Activated naive CD8-positive, alpha-beta T cell treated with anti-CD3 and anti-CD28 coated beads for 36 hours (primary cell): ENCODE results near the gene SRL. TPM values are rescaled to one million over a fixed set of nuclear protein-coding genes. Genes with fewer than 3 reads are reported as not detected.
A peak's percentile ranks its signal among the peaks of the same experiment; 100 is the strongest.

Experiments
- DNase-seq: peaks from one replicate; pipeline ENCODE4 v3.0.0; 2021
- H3K27ac Mint-ChIP-seq: one replicate; pipeline ENCODE4 v1.8.0; 2022; ENCODE audit warnings: mild to moderate bottlenecking, moderate library complexity, mixed read lengths
- H3K27me3 Mint-ChIP-seq: one replicate; pipeline ENCODE4 v1.8.0; 2022; ENCODE audit warnings: mild to moderate bottlenecking, mixed read lengths
- H3K36me3 Mint-ChIP-seq: one replicate; pipeline ENCODE4 v1.8.0; 2021; ENCODE audit warnings: mild to moderate bottlenecking, mixed read lengths
- H3K4me1 Mint-ChIP-seq: one replicate; pipeline ENCODE4 v1.8.0; 2021; ENCODE audit warnings: mixed read lengths
- H3K4me3 Mint-ChIP-seq: one replicate; pipeline ENCODE4 v1.8.0; 2022; ENCODE audit warnings: mild to moderate bottlenecking, moderate library complexity, mixed read lengths
- H3K9me3 Mint-ChIP-seq: one replicate; pipeline ENCODE4 v1.8.0; 2022; ENCODE audit warnings: mixed read lengths
- total RNA-seq, 2 experiments: library from RNA; stranded (reverse); gene quantifications; one replicate each; pipeline ENCODE4 v1.2.3, GENCODE V29; 2021

SRL gene
- total RNA-seq, 2 experiments from 2014 or later = not detected

DNA sequence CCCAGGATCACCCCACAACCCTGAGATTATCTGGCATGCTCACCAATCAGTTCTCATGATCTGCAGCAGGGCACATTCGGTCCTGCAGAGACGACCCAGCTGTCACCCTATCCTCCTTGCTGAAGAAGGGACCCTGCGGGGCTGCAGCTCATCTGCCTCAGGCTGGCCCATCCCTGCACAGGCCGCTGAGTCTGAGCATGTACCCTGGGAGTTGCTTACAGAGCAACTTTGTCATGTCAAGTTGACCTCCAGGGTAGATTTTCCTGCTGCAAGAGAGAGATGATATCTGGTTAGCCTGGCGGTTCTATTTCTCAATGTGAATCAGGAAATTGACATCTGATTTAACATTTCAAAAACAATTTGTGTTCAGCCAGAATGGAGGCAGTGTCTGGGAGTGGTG lies 89.6 kb downstream of the SRL start:
- Mint-ChIP-seq H3K36me3 (no peaks in the 10 kb centered on the region), H3K4me3 (no peak overlapping the region), H3K27ac (no peak overlapping the region), H3K9me3 (no peaks in the 10 kb centered on the region), H3K27me3 (no peaks in the 10 kb centered on the region), H3K4me1 (no peaks in the 10 kb centered on the region)
- no peak for DNase-seq

DNA sequence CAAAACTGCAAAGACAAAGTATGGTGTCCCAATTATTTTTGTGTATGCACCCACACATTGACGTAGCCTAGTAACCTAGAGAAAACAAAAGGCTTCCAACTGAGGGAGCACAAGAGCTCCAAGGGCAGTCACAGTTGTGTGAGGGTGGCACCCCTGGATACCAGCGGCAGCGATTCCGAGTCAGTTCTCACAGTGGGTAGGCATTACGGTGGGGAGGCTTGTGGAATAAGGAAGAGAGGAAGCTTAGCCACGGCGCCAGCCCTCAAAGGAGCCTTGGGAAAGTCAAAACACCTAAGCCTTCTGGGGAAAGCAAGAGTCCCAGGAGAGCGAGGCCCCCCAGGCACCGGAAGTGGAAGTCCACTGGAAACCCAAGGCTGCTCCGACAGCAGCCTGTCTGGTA lies 94.6 kb downstream of the SRL start:
- Mint-ChIP-seq H3K9me3 (no peaks in the 10 kb centered on the region), H3K27me3 (no peaks in the 10 kb centered on the region), H3K4me3 (no peak overlapping the region), H3K36me3 (no peaks in the 10 kb centered on the region), H3K4me1 (peaks cover 2% of the 10 kb centered on the region), H3K27ac (no peak overlapping the region)
- no peak for DNase-seq

DNA sequence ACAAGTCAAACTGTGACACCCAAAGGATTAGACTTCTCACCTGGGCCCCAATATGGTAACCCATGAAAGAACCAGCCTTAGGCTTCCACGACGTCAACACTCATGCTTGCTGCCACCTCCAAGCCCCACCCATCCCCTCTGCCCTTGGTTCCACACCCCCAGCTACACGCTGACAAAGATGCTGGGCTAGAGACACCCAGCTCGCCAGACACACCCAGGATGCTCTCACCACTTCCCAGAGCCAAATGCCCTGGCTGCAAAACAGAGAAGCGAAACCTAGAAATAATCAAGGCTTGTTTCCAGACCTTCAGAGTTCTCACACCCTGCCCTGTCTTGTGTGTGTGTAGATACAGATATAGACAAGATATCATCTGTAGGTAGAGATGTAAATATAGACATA lies 99.6 kb downstream of the SRL start:
- no peak overlapping the region for H3K27ac Mint-ChIP-seq
- H3K36me3 Mint-ChIP-seq = no peaks in the 10 kb centered on the region
- no peak overlapping the region for H3K4me3 Mint-ChIP-seq
- DNase-seq = peak; percentile 3
- no peaks in the 10 kb centered on the region for H3K27me3 Mint-ChIP-seq
- no peaks in the 10 kb centered on the region for H3K9me3 Mint-ChIP-seq
- H3K4me1 Mint-ChIP-seq = peaks cover 3% of the 10 kb centered on the region

DNA sequence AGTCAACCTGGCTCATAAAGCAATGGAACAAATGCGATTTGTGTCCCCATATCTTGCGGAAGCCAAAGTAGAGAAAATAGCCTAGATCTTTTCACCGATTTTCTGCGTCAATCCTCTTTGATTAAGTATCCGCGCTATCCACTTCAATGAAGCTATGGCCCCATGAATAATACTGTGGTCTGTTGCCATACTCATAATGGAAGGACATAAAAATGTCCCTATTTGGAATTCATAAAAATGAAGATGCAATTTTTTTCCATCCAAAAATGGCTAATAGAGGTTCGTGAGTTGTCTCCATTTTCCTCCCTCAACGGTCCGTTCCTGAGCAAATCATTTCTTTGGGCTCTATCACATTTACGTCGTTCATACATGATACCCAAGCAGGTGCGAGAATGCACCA lies 100.3 kb downstream of the SRL start:
- Mint-ChIP-seq H3K9me3 (no peaks in the 10 kb centered on the region), H3K27me3 (no peaks in the 10 kb centered on the region), H3K36me3 (no peaks in the 10 kb centered on the region), H3K4me3 (no peak overlapping the region), H3K4me1 (peaks cover 3% of the 10 kb centered on the region), H3K27ac (no peak overlapping the region)
- no peak for DNase-seq

DNA sequence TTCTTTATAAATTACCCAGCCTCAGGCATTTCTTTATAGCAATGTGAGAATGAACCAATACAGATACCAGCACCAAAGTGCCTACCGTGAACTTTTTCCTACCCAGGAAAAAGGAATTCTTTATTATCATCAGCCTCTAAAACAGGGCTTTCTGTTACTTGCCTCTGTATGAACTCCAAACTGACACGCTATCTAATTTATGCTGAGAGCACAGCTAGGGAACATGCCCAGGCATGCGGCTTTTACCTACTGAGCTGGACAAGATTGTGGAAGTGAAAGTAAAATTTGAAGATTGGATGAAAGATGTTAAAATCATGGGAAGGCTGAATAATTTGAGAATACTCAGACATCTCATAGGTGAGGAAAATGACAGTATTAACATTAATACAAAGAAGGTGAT lies 101.2 kb downstream of the SRL start:
- DNase-seq = no peak
- Mint-ChIP-seq H3K9me3 (no peaks in the 10 kb centered on the region), H3K36me3 (no peaks in the 10 kb centered on the region), H3K4me1 (peaks cover 3% of the 10 kb centered on the region), H3K4me3 (no peak overlapping the region), H3K27ac (no peak overlapping the region), H3K27me3 (peaks cover 9% of the 10 kb centered on the region)

DNA sequence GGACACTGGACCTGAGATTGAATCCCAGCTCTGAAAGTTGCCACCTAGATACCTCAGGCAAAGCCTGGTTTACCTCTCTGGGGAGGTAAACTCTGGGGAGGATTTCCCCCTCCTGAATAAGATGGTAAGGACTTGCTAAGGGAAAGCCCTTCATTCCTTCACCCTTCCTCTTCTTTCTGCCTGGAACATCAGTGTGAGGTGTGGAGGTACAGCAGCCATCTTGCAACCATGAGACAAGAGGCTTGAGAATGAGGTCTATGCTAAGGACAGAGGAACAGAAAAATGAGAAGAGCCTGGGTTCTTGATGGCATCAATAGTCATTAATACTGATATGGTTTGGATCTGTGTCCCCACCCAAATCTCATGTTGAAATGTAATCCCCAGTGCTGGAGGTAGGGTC lies 101.9 kb downstream of the SRL start:
- Mint-ChIP-seq H3K4me3 (no peak overlapping the region), H3K27ac (no peak overlapping the region), H3K9me3 (no peaks in the 10 kb centered on the region), H3K4me1 (peaks cover 3% of the 10 kb centered on the region), H3K36me3 (no peaks in the 10 kb centered on the region), H3K27me3 (peaks cover 9% of the 10 kb centered on the region)
- no peak for DNase-seq

Other genes starting within 250 kb of the SRL start
- gene ADCY9, start 125.6 kb downstream of the SRL start, total RNA-seq = 1 to 10 TPM; 3.6 to 4.2 TPM
- gene TFAP4, start 30.9 kb upstream of the SRL start, total RNA-seq = 10 to 100 TPM; 44.2 to 44.9 TPM
- under 1 TPM; 0.08 to 0.16 TPM for gene GLIS2, start 74.0 kb upstream of the SRL start, total RNA-seq
- 10 to 100 TPM; 73.0 to 73.9 TPM for gene PAM16, start 109.2 kb upstream of the SRL start, total RNA-seq
- gene VASN, start 129.8 kb upstream of the SRL start, total RNA-seq = under 1 TPM in 1 of 2 experiments, not detected in 1; 0.08 TPM
- gene CORO7, start 174.5 kb upstream of the SRL start, total RNA-seq = 10 to 100 TPM; 66.2 to 73.1 TPM
- 100 to 1,000 TPM; 103 to 107 TPM for gene DNAJA3, start 183.8 kb upstream of the SRL start, total RNA-seq
- 10 to 100 TPM; 62.5 to 64.4 TPM for gene NMRAL1, start 232.5 kb upstream of the SRL start, total RNA-seq
- gene HMOX2, start 234.3 kb upstream of the SRL start, total RNA-seq = 10 to 100 TPM; 84.4 to 88.4 TPM